ENCODE data around the gene IDH3B. TPM values are rescaled to one million over a fixed set of nuclear protein-coding genes. Genes with fewer than 3 reads are reported as not detected.

IDH3B gene
- total and polyA plus RNA-seq, 2 of the 13 experiments (the other 11 are each of a cell fraction or from before 2014, with no cell fraction given) = 215 to 254 TPM

- TF ChIP-seq ZBTB38 (CRISPR knock-in tag; IDR thresholded peaks at IDR 0.05) = no peak; the same call in 1 of the 2 replicates
- TF ChIP-seq CBX2 (IDR thresholded peaks at IDR 0.05; ENCODE audit: low read depth, low read length) = no peak
- 0 out of 2 replicates have a peak, but pooled peaks have one; percentile 71 for TF ChIP-seq CBX2 (CRISPR knock-in tag; IDR thresholded peaks at IDR 0.05; ENCODE audit: low read depth)
- no peak for TF ChIP-seq PCBP1 (IDR thresholded peaks at IDR 0.05; ENCODE audit: borderline replicate concordance, low read depth, low read length)
- no peak for TF ChIP-seq HNRNPK (IDR thresholded peaks at IDR 0.05; ENCODE audit: low read depth, low read length, poor library complexity, severe bottlenecking)
- TF ChIP-seq SMARCE1 (IDR thresholded peaks at IDR 0.05; ENCODE audit: borderline replicate concordance) = no peak
- TF ChIP-seq, protein P1, sequence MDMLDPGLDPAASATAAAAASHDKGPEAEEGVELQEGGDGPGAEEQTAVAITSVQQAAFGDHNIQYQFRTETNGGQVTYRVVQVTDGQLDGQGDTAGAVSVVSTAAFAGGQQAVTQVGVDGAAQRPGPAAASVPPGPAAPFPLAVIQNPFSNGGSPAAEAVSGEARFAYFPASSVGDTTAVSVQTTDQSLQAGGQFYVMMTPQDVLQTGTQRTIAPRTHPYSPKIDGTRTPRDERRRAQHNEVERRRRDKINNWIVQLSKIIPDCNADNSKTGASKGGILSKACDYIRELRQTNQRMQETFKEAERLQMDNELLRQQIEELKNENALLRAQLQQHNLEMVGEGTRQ (IDR thresholded peaks at IDR 0.05; ENCODE audit: low read depth, low read length) = no peak
- TF ChIP-seq, protein P1 (CRISPR knock-in tag; IDR thresholded peaks at IDR 0.05; ENCODE audit: borderline replicate concordance) = no peak
- TF ChIP-seq ZSCAN25 (CRISPR knock-in tag; IDR thresholded peaks at IDR 0.05) = no peak
- no peak for TF ChIP-seq ATF5 (CRISPR knock-in tag; IDR thresholded peaks at IDR 0.05; ENCODE audit: low read depth)
- TF ChIP-seq TOPORS (CRISPR knock-in tag; IDR thresholded peaks at IDR 0.05) = 0 out of 2 replicates have a peak, but pooled peaks have one; percentile 11
- TF ChIP-seq ZNF207 (IDR thresholded peaks at IDR 0.05; ENCODE audit: borderline replicate concordance) = no peak
- peak; percentile 38 for TF ChIP-seq CCAR2 (optimal IDR thresholded peaks at IDR 0.05; ENCODE audit: low read depth, low read length)
- TF ChIP-seq CHD2 (IDR thresholded peaks at IDR 0.05; ENCODE audit: low read depth, low read length) = no peak
- 0 out of 2 replicates have a peak, but pooled peaks have one; percentile 29 for TF ChIP-seq ZNF143 (CRISPR knock-in tag; IDR thresholded peaks at IDR 0.05)
- no peak for TF ChIP-seq MTF1 (CRISPR knock-in tag; IDR thresholded peaks at IDR 0.05)
- peak; percentile 24; the same call in 1 of the 2 replicates for TF ChIP-seq MBD4 (IDR thresholded peaks at IDR 0.05; ENCODE audit: borderline replicate concordance, low read length)
- no peak for TF ChIP-seq FLYWCH1 (CRISPR knock-in tag; IDR thresholded peaks at IDR 0.05)
- TF ChIP-seq ERF (CRISPR knock-in tag; IDR thresholded peaks at IDR 0.05) = no peak
- TF ChIP-seq PRMT3 (CRISPR knock-in tag; IDR thresholded peaks at IDR 0.05; ENCODE audit: borderline replicate concordance, low read depth) = no peak
- TF ChIP-seq ZNF550 (CRISPR knock-in tag; IDR thresholded peaks at IDR 0.05; ENCODE audit: borderline replicate concordance) = no peak
- TF ChIP-seq ZNF556 (CRISPR knock-in tag; IDR thresholded peaks at IDR 0.05; ENCODE audit: borderline replicate concordance) = no peak
- no peak for TF ChIP-seq RARA (CRISPR knock-in tag; IDR thresholded peaks at IDR 0.05)
- TF ChIP-seq SALL1 (CRISPR knock-in tag; IDR thresholded peaks at IDR 0.05) = no peak
- TF ChIP-seq DDIT3 (CRISPR knock-in tag; IDR thresholded peaks at IDR 0.05) = no peak
- TF ChIP-seq POGK (CRISPR knock-in tag; conservative IDR thresholded peaks at IDR 0.05) = 0 out of 2 replicates have a peak, but pooled peaks have one; percentile 43
- no peak for TF ChIP-seq ZNF44 (CRISPR knock-in tag; IDR thresholded peaks at IDR 0.05)
Measured at GRCh38 chr20:2653556-2654383, 10.2 kb downstream of the IDH3B start (continued).

Data from HepG2 (cell line).